HepG2 (cell line): ENCODE measurements around the gene CCN6. TPM values are rescaled to one million over a fixed set of nuclear protein-coding genes. Genes with fewer than 3 reads are reported as not detected.

Experiments
- ATAC-seq: fragments of 200-7000 bp; cut with Tn5 transposase; 3 replicates; pipeline ENCODE4 v1.9.1; 2020; ENCODE audit warnings: mild to moderate bottlenecking, moderate library complexity
- BruUV-seq: library from RNA; stranded (reverse); fragments of 400-500 nt; replicated peaks from 2 replicates; lab custom pipeline; 2021; lab: Mats Ljungman, UMichigan
- CTCF ChIA-PET: fragments of 300-600 bp; formaldehyde crosslinking; extraction: SDS; loops from one replicate; lab custom pipeline; 2021; ENCODE audit warnings: low total read pairs, inconsistent platforms, low intra/inter-chr PET ratio; lab: Yijun Ruan, JAX
- POLR2A ChIA-PET: fragments of 350-600 bp; sonication (Branson Sonifier 250); formaldehyde crosslinking; loops from one replicate; lab custom pipeline; 2020; ENCODE audit warnings: antibody characterized with exemption, inconsistent platforms; lab: Yijun Ruan, JAX
- DNase-seq: peaks from one replicate; pipeline ENCODE4 v3.0.0-alpha.2; 2015; ENCODE audit warnings: low spot score
- FAIRE-seq: peaks from 3 replicates; lab custom pipeline; 2011; peaks lifted over from hg19 to GRCh38; lab: Jason Lieb, UNC
- H2AFZ ChIP-seq: one replicate; pipeline ENCODE4 v1.6.1; 2011; ENCODE audit warnings: low read length, inconsistent platforms
- H3K27ac ChIP-seq: fragments of 300-600 bp; 3 replicates; pipeline ENCODE4 v1.8.0; 2011; ENCODE audit warnings: mixed run types, mild to moderate bottlenecking, mixed read lengths, low read length, inconsistent platforms; ENCODE audit not compliant: insufficient read depth; ENCODE audit errors: extremely low read length
- H3K27me3 ChIP-seq, 2 experiments: fragments of 200-600 bp in 1 of 2; 2 replicates in 1 of 2; 3 replicates in 1 of 2; pipeline versions ENCODE4 v1.6.0 to v1.8.0; 2011; ENCODE audit warnings: low read length in 2 of 2, mild to moderate bottlenecking in 2 of 2, moderate library complexity in 2 of 2, inconsistent platforms in 1 of 2; ENCODE audit not compliant: insufficient read depth in 2 of 2, control insufficient read depth in 1 of 2
- H3K36me3 ChIP-seq, 2 experiments: fragments of 200-600 bp in 1 of 2; replicated peaks in 1 of 2; 2 replicates in 1 of 2; 3 replicates in 1 of 2; pipeline versions ENCODE4 v1.5.1 to v1.8.0; 2011; ENCODE audit warnings: low read length in 2 of 2, inconsistent platforms in 1 of 2; ENCODE audit not compliant: insufficient read depth in 2 of 2, control insufficient read depth in 1 of 2
- H3K4me1 ChIP-seq: 2 replicates; pipeline ENCODE4 v1.5.1; 2012; ENCODE audit warnings: low read length, inconsistent platforms; ENCODE audit not compliant: insufficient read depth
- H3K4me2 ChIP-seq: 2 replicates; pipeline ENCODE4 v1.6.0; 2011; ENCODE audit warnings: low read depth, low read length, inconsistent platforms
- H3K4me3 ChIP-seq, 3 experiments: fragments of 200-600 bp in 1 of 3; sonication (generic), shearing (Covaris generic) in 1 of 3; replicated peaks in 1 of 3; 2 replicates each; pipeline ENCODE4 v1.5.1; 2011 to 2016; ENCODE audit warnings: low read length in 3 of 3, inconsistent platforms in 2 of 3, low read depth in 2 of 3, mild to moderate bottlenecking in 2 of 3, control low read depth in 1 of 3, mixed read lengths in 1 of 3; ENCODE audit not compliant: insufficient read depth in 1 of 3
- H3K79me2 ChIP-seq: one replicate; pipeline ENCODE4 v1.6.1; 2011; ENCODE audit warnings: low read length, inconsistent platforms; ENCODE audit not compliant: insufficient read depth
- H3K9ac ChIP-seq: 2 replicates; pipeline ENCODE4 v1.6.0; 2011; ENCODE audit warnings: mild to moderate bottlenecking, low read depth, low read length, inconsistent platforms; ENCODE audit not compliant: insufficient read depth
- H3K9me3 ChIP-seq: 2 replicates; pipeline ENCODE4 v1.5.1; 2012; ENCODE audit warnings: mild to moderate bottlenecking, low read length
- H4K20me1 ChIP-seq: 2 replicates; pipeline ENCODE4 v1.6.0; 2011; ENCODE audit warnings: inconsistent platforms, mild to moderate bottlenecking, low read length, moderate library complexity; ENCODE audit not compliant: insufficient read depth
- ATF1 ChIP-seq: IDR thresholded peaks from 2 replicates; pipeline ENCODE4 v1.6.1; 2016; ENCODE audit warnings: mild to moderate bottlenecking, control low read depth
- HMGXB3 ChIP-seq: sonication (generic); formaldehyde crosslinking; IDR thresholded peaks from 2 replicates; pipeline ENCODE4 v1.4.0; 2020; ENCODE audit warnings: missing genetic modification reagents, borderline replicate concordance
- KMT2A ChIP-seq: sonication (generic); formaldehyde crosslinking; IDR thresholded peaks from 2 replicates; pipeline ENCODE4 v1.4.0; 2020; ENCODE audit warnings: missing genetic modification reagents
- RAD51 ChIP-seq: fragments of 450-650 bp; IDR thresholded peaks from 2 replicates; pipeline ENCODE4 v1.6.1; 2016; ENCODE audit warnings: borderline replicate concordance
- SIN3B ChIP-seq: fragments of 150-350 bp; IDR thresholded peaks from 2 replicates; pipeline ENCODE4 v1.6.1; 2014; ENCODE audit warnings: low read length
- STAG1 ChIP-seq: sonication (generic); formaldehyde crosslinking; IDR thresholded peaks from 2 replicates; pipeline ENCODE4 v1.4.0; 2020; ENCODE audit warnings: missing genetic modification reagents
- WIZ ChIP-seq: sonication (generic); formaldehyde crosslinking; IDR thresholded peaks from 2 replicates; pipeline ENCODE4 v1.5.1; 2020; ENCODE audit warnings: mild to moderate bottlenecking, missing genetic modification reagents
- ZNF274 ChIP-seq: sonication (generic); formaldehyde crosslinking; IDR thresholded peaks from 2 replicates; pipeline ENCODE4 v1.5.1; 2020; ENCODE audit warnings: mild to moderate bottlenecking, missing genetic modification reagents
- ZNF30 ChIP-seq: sonication (generic); formaldehyde crosslinking; IDR thresholded peaks from 2 replicates; pipeline ENCODE4 v1.5.0; 2020; ENCODE audit warnings: mild to moderate bottlenecking, missing genetic modification reagents
- ZNF329 ChIP-seq: sonication (generic); formaldehyde crosslinking; IDR thresholded peaks from 2 replicates; pipeline ENCODE4 v1.9.0; 2021; ENCODE audit warnings: low read depth, mild to moderate bottlenecking, missing genetic modification reagents
- ZNF354B ChIP-seq: sonication (generic); formaldehyde crosslinking; IDR thresholded peaks from 2 replicates; pipeline ENCODE4 v1.8.0; 2022; ENCODE audit warnings: mild to moderate bottlenecking, missing genetic modification reagents
- ZNF382 ChIP-seq: sonication (generic); formaldehyde crosslinking; IDR thresholded peaks from 2 replicates; pipeline ENCODE4 v1.5.0; 2020; ENCODE audit warnings: missing genetic modification reagents, mild to moderate bottlenecking, borderline replicate concordance
- ZNF564 ChIP-seq: sonication (generic); formaldehyde crosslinking; IDR thresholded peaks from 2 replicates; pipeline ENCODE4 v1.8.1; 2023; ENCODE audit warnings: mild to moderate bottlenecking, missing genetic modification reagents
- whole genome bisulfite sequencing: methylation state at CpG from one replicate; pipeline ENCODE4 v1.1.6; 2017; ENCODE audit warnings: low lambda C conversion rate; 5-methylcytosine and 5-hydroxymethylcytosine counted together
- in situ Hi-C: cut with HindIII; loops from 2 replicates; pipeline ENCODE4 v1.10.0; 2017; ENCODE audit warnings: low pct_unique_long_range_greater_than_20kb; ENCODE audit not compliant: extremely low pct_ligation_motif_present
- intact Hi-C: fragments of 100-400 bp; cut with micrococcal nuclease; formaldehyde crosslinking; loops from one replicate; pipeline ENCODE4 v1.10.0; 2022; ENCODE audit not compliant: unreplicated experiment
- polyA plus RNA-seq, 8 experiments: library from polyadenylated mRNA; depleted of rRNA in 3 of 8; stranded (reverse) in 7 of 8; unstranded in 1 of 8; fragments of >200 nt; fragmentation: Illumina TruSeq in 4 of 8; extraction: Trizol in 4 of 8; gene quantifications; 2 replicates each; pipeline versions ENCODE4 v1.2.1 to v1.2.3, GENCODE V29; 2011 to 2016; ENCODE audit warnings: low read depth in 4 of 8, missing spikeins in 1 of 8, mixed read lengths in 1 of 8; ENCODE audit not compliant: insufficient read depth in 1 of 8
- total RNA-seq, 5 experiments: library from RNA; depleted of rRNA; stranded (reverse); fragments of >200 nt; fragmentation: Illumina TruSeq; extraction: Trizol; gene quantifications; 2 replicates each; pipeline ENCODE4 v1.2.3, GENCODE V29; 2016; ENCODE audit warnings: low read depth in 1 of 5
- TF ChIP-seq, protein P1 (sequence below): IDR thresholded peaks from 2 replicates; pipeline ENCODE4 v1.6.1; 2016

CCN6 gene
- total and polyA plus RNA-seq, 2 of the 13 experiments (the other 11 are each of a cell fraction or from before 2014, with no cell fraction given), result not detected

DNA sequence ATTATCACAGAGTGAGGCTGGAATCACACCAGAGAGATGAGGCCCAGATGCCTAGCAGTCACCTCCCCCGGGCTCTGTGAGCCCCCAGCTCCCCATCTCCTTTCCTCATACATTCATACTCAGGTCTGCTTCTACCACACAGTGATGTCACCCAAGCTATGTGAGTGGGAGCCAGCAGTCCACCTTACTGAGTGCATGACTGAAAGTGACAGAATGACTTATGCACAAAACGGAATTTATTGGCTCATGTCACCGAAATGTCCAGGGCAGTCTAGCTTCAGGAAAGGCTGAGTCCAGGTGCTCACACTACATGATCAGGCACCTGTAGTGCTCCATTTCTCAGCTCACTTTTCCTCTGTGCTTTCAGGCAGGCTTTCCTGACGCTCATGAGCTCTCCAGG lies 36.7 kb upstream of the CCN6 start:
- H3K27me3 ChIP-seq, result peaks cover 2 to 10% of the 10 kb centered on the region in 2 experiments; a peak in 3 of 5 replicates
- DNase-seq (no peak), ATAC-seq (no peak), FAIRE-seq (no peak)
- no peaks in the 10 kb centered on the region for H3K36me3 ChIP-seq
- no peak for TF ChIP-seq ZNF564 (CRISPR knock-in tag)
- TF ChIP-seq SIN3B, result no peak
- TF ChIP-seq ZNF329 (CRISPR knock-in tag), result peak; percentile 95
- TF ChIP-seq, protein P1, sequence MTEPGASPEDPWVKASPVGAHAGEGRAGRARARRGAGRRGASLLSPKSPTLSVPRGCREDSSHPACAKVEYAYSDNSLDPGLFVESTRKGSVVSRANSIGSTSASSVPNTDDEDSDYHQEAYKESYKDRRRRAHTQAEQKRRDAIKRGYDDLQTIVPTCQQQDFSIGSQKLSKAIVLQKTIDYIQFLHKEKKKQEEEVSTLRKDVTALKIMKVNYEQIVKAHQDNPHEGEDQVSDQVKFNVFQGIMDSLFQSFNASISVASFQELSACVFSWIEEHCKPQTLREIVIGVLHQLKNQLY (CRISPR knock-in tag), result no peak
- no peak for TF ChIP-seq ZNF30 (CRISPR knock-in tag)
- no peak overlapping the region for H3K27ac ChIP-seq
- BruUV-seq, result no TSS peak
- peaks cover 32% of the 10 kb centered on the region for H3K4me1 ChIP-seq
- no peak overlapping the region for H2AFZ ChIP-seq
- H3K4me3 ChIP-seq, result no peak overlapping the region
- no peaks in the 10 kb centered on the region for H3K79me2 ChIP-seq
- in situ Hi-C loops (no loop called here), intact Hi-C loops (no loop called here)
- H3K9me3 ChIP-seq, result no peaks in the 10 kb centered on the region
- no peaks in the 10 kb centered on the region for H4K20me1 ChIP-seq
- POLR2A ChIA-PET, result no interaction called here
- WGBS, result 50% methylated on average over 4 of the region's 4 CpGs
- peak overlapping the region; percentile 78; the same call in 1 of the 2 replicates for H3K4me2 ChIP-seq
- CTCF ChIA-PET, result no interaction called here
- H3K9ac ChIP-seq, result no peak overlapping the region

DNA sequence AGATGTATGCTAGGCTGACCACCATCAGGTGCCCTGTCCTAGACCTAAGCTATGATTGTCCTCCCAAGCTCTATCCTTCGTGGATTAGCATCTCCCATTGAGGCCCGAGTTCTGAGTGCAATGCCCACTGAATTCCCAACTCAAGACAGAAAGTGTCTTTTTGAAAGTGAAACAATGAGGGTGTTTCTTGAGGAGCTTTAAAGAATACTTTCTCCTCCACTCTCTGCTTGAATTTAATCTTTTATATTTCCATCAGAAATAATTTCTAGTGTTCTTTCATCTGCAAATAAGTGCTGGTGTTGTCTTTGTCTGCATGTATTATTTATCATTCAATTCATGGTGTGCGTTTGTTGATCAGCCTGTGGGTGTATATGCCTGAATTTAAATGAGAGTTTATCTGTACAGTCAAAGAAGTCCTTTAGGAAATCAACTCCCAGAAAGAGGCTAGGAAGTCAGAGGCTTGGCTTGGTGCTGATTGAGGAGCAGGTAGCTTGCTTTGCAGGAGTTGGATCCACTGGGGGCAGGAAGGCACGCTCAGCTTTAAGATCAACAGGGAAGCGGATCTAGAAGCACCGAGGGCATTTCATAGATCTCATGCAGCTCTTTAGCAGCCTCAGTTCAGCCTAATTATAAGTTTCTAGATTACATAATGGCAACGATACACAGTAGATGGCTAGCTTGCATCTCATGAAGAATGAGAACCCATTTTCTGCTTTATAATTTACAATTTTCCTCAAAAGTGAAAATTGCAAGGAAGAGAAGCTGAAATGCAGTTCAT lies 36.0 kb upstream of the CCN6 start:
- peak overlapping the region; percentile 43; the same call in 1 of the 2 replicates for H3K9ac ChIP-seq
- intact Hi-C loops, result loop anchor here (1.0 kb wide), 1 partner anchor 11 kb away; no protein-coding TSS in a partner anchor
- CTCF ChIA-PET, result no interaction called here
- POLR2A ChIA-PET, result no interaction called here
- no peak for FAIRE-seq
- WGBS, result 20% methylated on average over 7 of the region's 7 CpGs
- ATAC-seq, result peak; percentile 59
- H3K27ac ChIP-seq, result peak overlapping the region; percentile 64
- in situ Hi-C loops, result no loop called here
- H3K4me2 ChIP-seq, result peak overlapping the region; percentile 78
- H3K27me3 ChIP-seq, result peaks cover 2 to 8% of the 10 kb centered on the region in 2 experiments; a peak in 2 of 5 replicates
- H3K36me3 ChIP-seq, result no peaks in the 10 kb centered on the region
- H2AFZ ChIP-seq, result no peak overlapping the region
- no peak for DNase-seq
- peak overlapping the region in 2 of 3 experiments; percentile 20 to 44; a peak in 3 of 6 replicates for H3K4me3 ChIP-seq
- no peaks in the 10 kb centered on the region for H3K9me3 ChIP-seq
- no peaks in the 10 kb centered on the region for H4K20me1 ChIP-seq
- no TSS peak for BruUV-seq
- no peaks in the 10 kb centered on the region for H3K79me2 ChIP-seq
- peaks cover 32% of the 10 kb centered on the region for H3K4me1 ChIP-seq
- no peak for TF ChIP-seq WIZ
- TF ChIP-seq ZNF382 (CRISPR knock-in tag), result no peak
- TF ChIP-seq RAD51, result no peak
- peak; percentile 9; the same call in 1 of the 2 replicates for TF ChIP-seq ATF1
- no peak for TF ChIP-seq KMT2A
- TF ChIP-seq STAG1 (CRISPR knock-in tag), result no peak
- no peak for TF ChIP-seq ZNF274 (CRISPR knock-in tag)
- 0 out of 2 replicates have a peak, but pooled peaks have one; percentile 1 for TF ChIP-seq HMGXB3 (CRISPR knock-in tag)
- TF ChIP-seq ZNF354B (CRISPR knock-in tag), result 0 out of 2 replicates have a peak, but pooled peaks have one; percentile 37
